Right cardiac atrium (tissue), 5 donors: ENCODE results near the gene FBXW12. TPM values are rescaled to one million over a fixed set of nuclear protein-coding genes. Genes with fewer than 3 reads are reported as not detected.
"Not testable (repeated sequence)": the region's sequence is repeated elsewhere in the genome, so short reads cannot be mapped to it uniquely, and the experiment has no call there.

Experiments used
- ATAC-seq, 2 donors: fragments of 200-7000 bp; cut with Tn5 transposase; one replicate each; pipeline versions ENCODE4 v1.8.0 to v1.9.1; 2020; ENCODE audit warnings: moderate library complexity in 2 of 2, mild to moderate bottlenecking in 1 of 2
- DNase-seq, 3 donors: peaks; one replicate each; pipeline ENCODE4 v3.0.0-alpha.2; 2020
- H3K27ac ChIP-seq: one replicate; pipeline ENCODE4 v1.5.1; 2013; ENCODE audit warnings: mild to moderate bottlenecking, low read length, control low read depth, moderate library complexity
- H3K27me3 ChIP-seq: one replicate; pipeline ENCODE4 v1.6.1; 2013; ENCODE audit not compliant: control insufficient read depth, insufficient read depth
- H3K4me1 ChIP-seq: one replicate; pipeline ENCODE4 v1.6.1; 2013; ENCODE audit warnings: low read length; ENCODE audit not compliant: control insufficient read depth, insufficient read depth
- H3K4me3 ChIP-seq: one replicate; pipeline ENCODE4 v1.5.1; 2013; ENCODE audit warnings: low read length, control low read depth
- H3K9me3 ChIP-seq: one replicate; pipeline ENCODE4 v1.6.1; 2013; ENCODE audit warnings: low read length; ENCODE audit not compliant: control insufficient read depth
- WGBS: extraction: QIAGEN DNeasy Blood & Tissue Kit; methylation state at CpG from one replicate; pipeline ENCODE4 v1.1.7; 2013; 5-methylcytosine and 5-hydroxymethylcytosine counted together
- intact Hi-C, 4 donors: fragments of 100-400 bp; cut with DNase I; formaldehyde crosslinking; loops; one replicate each; pipeline versions ENCODE4 v1.11.0 to v1.14.0; 2022 to 2023
- long read RNA-seq, 4 donors: library from polyadenylated mRNA; unstranded; transcript quantifications; one replicate each; pipeline ENCODE4 v2.0.0, GENCODE V29; 2020 to 2021
- polyA plus RNA-seq: library from polyadenylated mRNA; stranded (reverse); fragments of 200-250 nt; gene quantifications from one replicate; pipeline ENCODE4 v1.2.3, GENCODE V29; 2013
- total RNA-seq, 4 donors: library from RNA; stranded (reverse); fragmentation: NEBNext Ultra II Directional; extraction: Animal tissue kit (Norgen Biotek cat#: 25700); gene quantifications; one replicate each; pipeline ENCODE4 v1.2.1, GENCODE V29; 2021
- donor health status: healthy with polysubstance abuse.
- donor health status: DM: no; HTN: yes; CAD: no.
- donor health status: DM: no; HTN: no; CAD: no.
- donor health status: DM: no; HTN: yes; CAD: no; lungs with severe emphysema.
- donor health status: DM: yes; HTN: yes; CAD: no.

Gene FBXW12
- total RNA-seq (not detected), polyA plus RNA-seq (not detected)
- long read RNA-seq, donor 1 = 0 reads
- long read RNA-seq, donor 2 = 0 reads
- long read RNA-seq, donor 3 = 0 reads
- long read RNA-seq, donor 4, partial matches to known transcripts = 0 of 1 reads
- long read RNA-seq, donor 4, other reads (novel, unspliced or antisense) = 1 of 1 reads

GRCh38 chr3:48371651-48372376 lies at the start of gene FBXW12:
TSS of gene FBXW12 (plus strand) at chr3:48372219. CDS start at chr3:48372768, 549 bp downstream.
- Histone ChIP-seq H3K27ac (no peak within 1 kb of the TSS), H3K27me3 (no peaks in the 10 kb centered on the region), H3K9me3 (no peaks in the 10 kb centered on the region), H3K4me1 (peaks cover 2% of the 10 kb centered on the region), H3K4me3 (no peak within 1 kb of the TSS)
- 79% methylated on average over 11 of the region's 11 CpGs for WGBS
- intact Hi-C loops = no loop called here
- no peak for DNase-seq
- ATAC-seq = no peak

- intact Hi-C loops, H3K4me1 ChIP-seq: not testable (repeated sequence)
These were observed 40.1 kb upstream of the FBXW12 start for GRCh38 chr3:48331706-48332435.

GRCh38 chr3:48333346-48334245 lies 38.4 kb upstream of the FBXW12 start, which contains the start of gene SPINK8:
TSS of gene SPINK8 (minus strand) at chr3:48333661. CDS start at chr3:48328341, 5,320 bp downstream.
- H3K27ac ChIP-seq, intact Hi-C loops, H3K4me3 ChIP-seq, ATAC-seq, DNase-seq, H3K4me1 ChIP-seq, H3K27me3 ChIP-seq, H3K9me3 ChIP-seq: not testable (repeated sequence)
- 66% methylated on average over 15 of the region's 15 CpGs for WGBS

More at GRCh38 chr3:48331706-48332435, 40.1 kb upstream of the FBXW12 start:
- not testable (repeated sequence) for H3K9me3 ChIP-seq, DNase-seq, H3K27me3 ChIP-seq, H3K27ac ChIP-seq, H3K4me3 ChIP-seq, ATAC-seq
- 86% methylated on average over 10 of the region's 10 CpGs for WGBS

- intact Hi-C loops = no loop called here
- no peak for DNase-seq
- 77% methylated on average over 3 of the region's 3 CpGs for WGBS
- ATAC-seq = no peak
- Histone ChIP-seq H3K4me3 (no peak overlapping the region), H3K27ac (no peak overlapping the region), H3K27me3 (no peaks in the 10 kb centered on the region), H3K9me3 (no peaks in the 10 kb centered on the region), H3K4me1 (no peaks in the 10 kb centered on the region)
These were observed 37.4 kb upstream of the FBXW12 start for GRCh38 chr3:48334605-48335004.

- intact Hi-C loops, ATAC-seq, H3K4me3 ChIP-seq, H3K4me1 ChIP-seq, H3K27me3 ChIP-seq, H3K27ac ChIP-seq, H3K9me3 ChIP-seq: not testable (repeated sequence)
- peak in 2 of 3 donors; percentile 16 to 60 for DNase-seq
- WGBS = 75% methylated on average over 9 of the region's 9 CpGs
These were observed 36.7 kb upstream of the FBXW12 start for GRCh38 chr3:48335286-48335685.

GRCh38 chr3:48337536-48337935 lies 34.5 kb upstream of the FBXW12 start:
- H3K27ac ChIP-seq, H3K9me3 ChIP-seq, intact Hi-C loops, H3K27me3 ChIP-seq, DNase-seq, ATAC-seq, H3K4me1 ChIP-seq, H3K4me3 ChIP-seq: not testable (repeated sequence)
- 80% methylated on average over 5 of the region's 5 CpGs for WGBS

- DNase-seq (no peak), ATAC-seq (peak in 1 of 2 donors; percentile 24)
- H3K9me3 ChIP-seq = no peaks in the 10 kb centered on the region
- no peak overlapping the region for H3K27ac ChIP-seq
- no peaks in the 10 kb centered on the region for H3K27me3 ChIP-seq
- intact Hi-C loops = no loop called here
- no peak overlapping the region for H3K4me3 ChIP-seq
- H3K4me1 ChIP-seq = no peaks in the 10 kb centered on the region
- WGBS = 56% methylated on average over 4 of the region's 4 CpGs
These were observed 33.4 kb upstream of the FBXW12 start for GRCh38 chr3:48338635-48339034.

GRCh38 chr3:48343432-48343831 lies 28.6 kb upstream of the FBXW12 start:
- intact Hi-C loops = no loop called here
- DNase-seq = no peak
- H3K27me3 ChIP-seq = no peaks in the 10 kb centered on the region
- H3K4me1 ChIP-seq = no peaks in the 10 kb centered on the region
- ATAC-seq = no peak
- 88% methylated on average over 8 of the region's 8 CpGs for WGBS
- no peaks in the 10 kb centered on the region for H3K9me3 ChIP-seq
- H3K4me3 ChIP-seq = no peak overlapping the region
- no peak overlapping the region for H3K27ac ChIP-seq

GRCh38 chr3:48344867-48345507 lies 27.0 kb upstream of the FBXW12 start:
- ATAC-seq (no peak), DNase-seq (no peak)
- H3K4me1 ChIP-seq = no peaks in the 10 kb centered on the region
- H3K27me3 ChIP-seq = no peaks in the 10 kb centered on the region
- WGBS = 9% methylated on average over 1 of the region's 1 CpG
- H3K4me3 ChIP-seq = no peak overlapping the region
- no peaks in the 10 kb centered on the region for H3K9me3 ChIP-seq
- no peak overlapping the region for H3K27ac ChIP-seq
- intact Hi-C loops = no loop called here

GRCh38 chr3:48345946-48346572 lies 26.0 kb upstream of the FBXW12 start:
- intact Hi-C loops = no loop called here
- Histone ChIP-seq H3K27me3 (no peaks in the 10 kb centered on the region), H3K4me3 (no peak overlapping the region), H3K9me3 (no peaks in the 10 kb centered on the region), H3K4me1 (no peaks in the 10 kb centered on the region), H3K27ac (no peak overlapping the region)
- DNase-seq (no peak), ATAC-seq (no peak)
- WGBS = 81% methylated on average over 2 of the region's 2 CpGs
